GM10248 (cell line): ENCODE measurements around the gene PPDPF.

ENCODE experiments used
- CTCF ChIA-PET: fragments of 300-600 bp; sonication (Branson Sonifier 250); formaldehyde crosslinking; extraction: SDS; loops from one replicate; lab custom pipeline; 2021; ENCODE audit warnings: antibody characterized with exemption; lab: Yijun Ruan, JAX
- POLR2A ChIA-PET: fragments of 350-650 bp; sonication (Branson Sonifier 250); formaldehyde crosslinking; extraction: SDS; loops from one replicate; lab custom pipeline; 2020; ENCODE audit warnings: antibody characterized with exemption; lab: Yijun Ruan, JAX
- DNase-seq: peaks from one replicate; pipeline ENCODE4 v3.0.0; 2012; ENCODE audit errors: extremely low spot score
- CTCF ChIP-seq: IDR thresholded peaks from 2 replicates; pipeline ENCODE4 v1.5.1; 2012; ENCODE audit warnings: mild to moderate bottlenecking, low read depth; ENCODE audit errors: extremely low read depth, missing control alignments, control extremely low read depth

PPDPF gene

DNA sequence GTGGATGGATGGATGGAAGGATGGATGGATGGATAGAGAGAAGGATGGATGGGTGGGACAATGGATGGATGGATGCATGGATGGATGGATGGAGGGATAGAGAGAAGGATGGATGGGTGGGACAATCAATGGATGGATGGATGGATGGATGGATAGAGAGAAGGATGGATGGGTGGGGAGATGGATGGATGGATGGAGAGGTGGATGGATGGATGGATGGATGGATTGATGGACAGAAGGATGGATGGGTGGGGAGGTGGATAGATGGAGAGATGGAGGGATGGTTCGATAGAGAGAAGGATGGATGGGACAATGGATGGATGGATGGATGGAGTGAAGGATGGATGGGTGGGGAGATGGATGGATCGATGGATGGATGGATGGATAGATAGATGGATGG, 28.0 kb upstream of the PPDPF start:
- POLR2A ChIA-PET: no interaction called here
- TF ChIP-seq CTCF: no peak
- CTCF ChIA-PET: no interaction called here

DNA sequence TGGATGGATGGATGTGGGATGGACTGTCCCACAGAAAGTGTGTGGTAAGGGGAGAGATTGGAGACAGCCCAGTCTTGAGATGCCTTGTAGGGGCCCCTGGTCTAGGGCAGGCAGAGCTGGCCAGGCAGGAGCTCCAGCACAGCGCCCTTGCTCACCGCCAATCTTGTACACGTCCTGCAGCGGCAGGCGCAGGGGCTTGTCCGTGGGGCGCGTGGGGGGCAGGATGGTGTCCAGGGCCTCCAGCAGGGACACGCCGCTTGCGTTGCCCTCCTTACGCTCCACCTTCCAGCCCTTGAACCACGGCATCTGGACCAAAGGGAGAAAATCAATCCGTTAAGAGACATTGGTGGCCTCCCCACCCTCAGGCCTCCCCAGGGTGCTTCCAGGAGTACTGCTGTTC, 27.6 kb upstream of the PPDPF start:
- no peak for TF ChIP-seq CTCF
- no peak for DNase-seq
- ChIA-PET POLR2A (no interaction called here), CTCF (interaction anchor here (1.4 kb wide), 1 partner anchor 10 kb away, joined by 5 read pairs; no protein-coding TSS in a partner anchor)

More for the DNA sequence above, 28.0 kb upstream of the PPDPF start:
- no peak for DNase-seq

DNA sequence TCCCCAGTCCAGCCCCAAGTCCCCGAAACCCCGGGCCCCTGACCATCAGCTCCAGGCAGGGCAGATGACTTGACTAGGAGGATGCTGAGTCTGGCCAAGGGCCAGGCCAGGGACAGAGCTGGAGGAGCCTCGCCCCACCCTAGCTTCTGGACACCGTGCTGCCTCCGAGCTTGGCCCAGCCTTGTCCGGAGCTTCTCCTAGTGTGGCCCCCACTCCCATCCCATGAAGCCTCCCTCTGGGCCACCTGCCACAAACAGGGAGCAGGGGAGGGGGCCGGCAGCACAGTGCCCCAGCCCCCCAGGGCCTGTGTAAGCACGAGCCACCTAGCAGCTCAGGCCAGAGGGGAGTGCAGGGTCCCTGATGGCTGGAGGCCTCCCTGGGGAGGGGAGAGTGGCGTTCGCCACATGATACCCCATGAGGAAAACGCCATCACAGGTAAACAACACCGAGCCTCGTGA, 27.0 kb upstream of the PPDPF start:
- CTCF ChIA-PET: interaction anchor here (0.9 to 1.4 kb wide), 4 partner anchors 9 to 45 kb away, joined by 3 to 5 read pairs (median 4); no protein-coding TSS in a partner anchor
- no peak for DNase-seq
- TF ChIP-seq CTCF: no peak
- POLR2A ChIA-PET: no interaction called here

DNA sequence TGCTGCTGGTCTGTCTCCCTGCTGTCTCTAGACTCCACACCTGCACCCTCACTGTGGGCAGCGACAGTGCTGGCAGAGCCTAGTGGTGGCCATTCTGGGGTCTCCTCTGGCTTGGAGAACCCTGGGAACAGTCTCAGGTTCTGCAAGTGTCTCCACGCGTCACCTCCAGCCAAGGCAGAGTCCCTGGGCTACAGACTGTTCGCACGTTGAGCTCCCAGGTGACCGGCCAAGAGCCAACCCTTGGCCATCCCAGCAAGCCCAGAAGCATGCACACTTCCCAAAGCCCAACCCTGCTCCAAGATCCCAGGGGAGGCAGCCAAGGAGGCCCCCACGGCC, 26.5 kb upstream of the PPDPF start:
- DNase-seq: no peak
- POLR2A ChIA-PET: no interaction called here
- CTCF ChIA-PET: interaction anchor here (0.9 to 1.4 kb wide), 4 partner anchors 9 to 45 kb away, joined by 3 to 5 read pairs (median 4); no protein-coding TSS in a partner anchor
- TF ChIP-seq CTCF: no peak

DNA sequence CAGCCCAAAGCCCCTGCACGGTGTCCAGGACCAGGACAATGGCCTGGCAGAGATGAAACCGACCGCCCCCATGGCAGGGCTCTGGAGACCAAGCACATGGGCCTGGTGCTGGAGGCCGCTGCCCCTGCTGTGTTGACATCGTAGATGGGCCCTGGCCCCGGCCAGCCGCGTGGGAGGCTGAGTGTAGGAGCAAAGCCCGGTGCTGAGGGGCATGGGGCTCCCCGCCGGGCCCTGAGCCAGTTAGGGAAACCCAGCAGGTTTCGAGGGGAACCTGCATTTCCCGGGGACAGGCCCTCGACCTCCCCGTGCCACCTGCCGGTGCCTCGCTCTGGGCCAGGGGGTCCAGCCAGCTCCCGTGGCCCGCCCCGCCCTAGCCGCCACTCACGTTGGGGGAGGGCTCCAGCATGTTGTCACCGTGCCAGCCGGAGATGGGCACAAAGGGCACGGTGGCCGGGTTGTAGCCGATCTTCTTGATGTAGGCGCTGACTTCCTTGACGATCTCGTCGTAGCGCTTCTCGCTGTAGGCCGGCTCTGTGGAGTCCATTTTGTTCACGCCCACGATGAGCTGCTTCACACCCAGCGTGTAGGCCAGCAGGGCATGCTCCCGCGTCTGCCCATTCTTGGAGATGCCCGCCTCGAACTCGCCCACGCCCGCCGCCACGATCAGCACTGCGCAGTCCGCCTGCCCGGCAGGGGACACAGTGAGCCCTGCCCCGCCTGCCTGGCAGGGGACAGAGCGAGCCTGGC, 26.0 kb upstream of the PPDPF start:
- no peak for DNase-seq
- CTCF ChIA-PET: interaction anchor here (0.9 to 1.4 kb wide), 4 partner anchors 8 to 44 kb away, joined by 3 to 5 read pairs (median 4); no protein-coding TSS in a partner anchor
- no peak for TF ChIP-seq CTCF
- POLR2A ChIA-PET: no interaction called here

DNA sequence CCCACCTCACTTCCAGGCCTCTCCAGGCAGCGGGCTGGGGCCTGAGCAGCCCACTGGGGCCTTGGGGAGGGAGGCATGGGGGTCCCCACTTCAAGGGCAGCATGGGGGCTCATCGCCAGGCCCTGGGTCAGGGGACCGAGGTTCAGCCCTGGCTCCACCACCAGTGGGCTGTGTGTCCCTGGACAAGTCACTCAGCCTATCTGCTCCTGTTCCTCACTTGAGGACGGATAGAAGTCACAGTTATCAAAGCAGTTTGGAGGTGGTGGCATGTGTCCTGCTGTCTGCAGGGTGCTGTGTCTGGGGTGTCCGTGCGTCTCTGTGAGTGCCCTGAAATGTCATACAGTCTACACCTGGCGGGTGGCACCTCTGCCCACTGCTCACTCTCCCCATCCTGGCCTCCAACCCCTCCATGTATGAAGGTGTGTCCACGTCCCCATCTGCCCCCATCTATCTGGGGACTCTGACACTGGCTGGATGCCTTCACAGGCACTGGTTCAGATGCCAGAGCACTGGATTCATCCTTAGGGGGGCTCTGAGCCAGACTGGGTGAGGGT, 25.3 kb upstream of the PPDPF start:
- TF ChIP-seq CTCF: no peak
- POLR2A ChIA-PET: no interaction called here
- DNase-seq: no peak
- CTCF ChIA-PET: interaction anchor here (1.3 to 2.5 kb wide), 6 partner anchors 10 to 43 kb away, joined by 4 to 15 read pairs (median 6); partner anchors contain the start of gene PTK6
